GM10847 (cell line): ENCODE results near the gene FNIP2.

Experiments
- POLR2A ChIP-seq: IDR thresholded peaks from 2 replicates; pipeline ENCODE4 v1.6.1; 2011; ENCODE audit not compliant: insufficient read length; ENCODE audit errors: extremely low read depth

FNIP2 gene

DNA sequence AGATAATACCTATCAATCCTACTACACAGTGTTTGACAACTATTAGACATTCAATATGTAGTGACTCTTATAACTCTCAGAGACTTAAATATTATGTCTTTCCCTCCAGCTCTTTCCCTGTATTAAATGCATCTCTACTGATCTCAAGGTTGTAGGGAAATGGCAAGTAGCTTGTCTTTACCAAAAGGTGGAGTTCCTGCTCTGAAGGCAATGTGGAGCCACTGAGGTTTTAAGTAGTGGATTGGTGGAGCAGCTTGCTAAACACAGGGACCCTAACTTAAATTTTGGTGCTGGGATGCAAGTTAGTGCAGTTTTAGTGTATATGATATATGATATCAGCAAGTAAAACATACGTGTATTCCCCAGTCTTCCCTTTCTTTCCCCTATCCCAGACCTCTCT, 13.1 kb downstream of the FNIP2 start:
- TF ChIP-seq POLR2A = no peak

DNA sequence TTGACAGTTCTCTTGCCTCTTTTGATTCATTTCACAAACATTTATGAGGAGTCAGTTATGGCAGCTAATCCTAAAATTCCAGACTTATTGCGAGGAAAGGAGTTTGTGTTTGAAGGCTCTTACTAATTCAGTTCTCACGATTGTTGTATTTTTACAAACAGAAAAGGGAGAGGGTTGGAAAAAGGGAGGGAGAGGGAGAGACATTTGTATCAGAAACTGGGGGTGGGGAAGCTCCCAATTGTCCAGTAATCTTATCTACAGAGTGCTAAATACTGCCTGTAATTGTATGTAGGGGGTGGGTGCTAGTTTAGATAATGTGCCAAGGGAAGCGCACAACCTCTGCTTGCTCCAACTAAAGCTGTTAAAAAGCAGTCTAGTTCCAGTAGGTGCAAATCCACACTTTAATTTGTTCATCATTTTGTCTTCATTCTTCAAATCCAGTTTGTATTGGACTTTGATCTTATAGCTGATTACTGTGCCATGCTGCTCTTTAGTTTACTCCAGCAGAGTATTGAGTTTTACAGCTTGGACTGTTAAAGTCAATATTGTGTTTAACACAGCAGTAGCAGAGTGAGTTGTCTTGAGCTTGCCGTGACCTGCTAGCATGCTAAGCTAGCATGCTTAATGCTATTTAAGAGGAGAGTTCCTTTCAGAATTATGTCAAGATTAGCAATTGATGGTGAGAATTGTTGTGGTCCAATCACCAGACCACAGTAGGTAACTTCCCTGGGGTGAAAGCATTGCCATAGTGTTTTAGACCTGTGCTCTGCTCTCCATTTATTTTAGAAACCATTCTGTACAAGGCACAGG, 13.9 kb downstream of the FNIP2 start:
- TF ChIP-seq POLR2A = no peak

DNA sequence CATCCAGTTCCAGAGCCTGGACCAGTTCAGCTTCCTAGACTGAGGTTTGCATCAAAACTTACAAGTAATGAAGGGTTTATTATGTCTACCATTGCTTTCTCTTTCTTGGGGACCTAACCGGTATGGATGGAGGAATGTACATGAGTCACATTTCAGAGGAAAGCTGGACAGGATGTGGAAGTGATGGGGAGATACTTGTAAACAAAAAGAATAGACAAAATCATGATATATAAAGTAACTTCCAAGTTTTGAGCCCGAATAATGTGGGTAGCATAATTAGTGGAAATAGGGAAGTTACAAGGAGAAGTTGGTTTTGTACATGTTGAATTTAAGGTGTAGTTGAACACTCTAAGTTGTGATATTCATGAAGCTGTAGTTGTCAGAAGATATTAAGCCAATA, 15.0 kb downstream of the FNIP2 start:
- no peak for TF ChIP-seq POLR2A

DNA sequence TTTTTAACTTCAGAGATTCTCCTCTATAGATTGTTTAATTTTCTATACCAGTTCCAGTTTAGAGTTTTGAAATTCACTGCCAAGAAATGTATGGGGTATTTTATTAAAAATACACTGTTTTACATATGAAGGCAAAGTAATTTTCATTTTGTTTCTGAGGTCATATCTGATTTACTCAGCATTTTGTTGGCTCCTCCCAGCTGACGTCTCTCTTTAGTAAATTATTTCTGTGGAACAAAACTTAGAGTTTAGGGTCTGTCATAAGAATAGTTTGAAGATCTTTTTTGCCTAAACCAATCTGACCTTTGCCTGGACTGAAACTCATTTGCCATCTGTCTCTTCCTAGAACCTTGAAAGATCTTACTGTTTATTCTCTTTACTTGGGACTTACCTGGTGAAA, 16.9 kb downstream of the FNIP2 start:
- TF ChIP-seq POLR2A = no peak

DNA sequence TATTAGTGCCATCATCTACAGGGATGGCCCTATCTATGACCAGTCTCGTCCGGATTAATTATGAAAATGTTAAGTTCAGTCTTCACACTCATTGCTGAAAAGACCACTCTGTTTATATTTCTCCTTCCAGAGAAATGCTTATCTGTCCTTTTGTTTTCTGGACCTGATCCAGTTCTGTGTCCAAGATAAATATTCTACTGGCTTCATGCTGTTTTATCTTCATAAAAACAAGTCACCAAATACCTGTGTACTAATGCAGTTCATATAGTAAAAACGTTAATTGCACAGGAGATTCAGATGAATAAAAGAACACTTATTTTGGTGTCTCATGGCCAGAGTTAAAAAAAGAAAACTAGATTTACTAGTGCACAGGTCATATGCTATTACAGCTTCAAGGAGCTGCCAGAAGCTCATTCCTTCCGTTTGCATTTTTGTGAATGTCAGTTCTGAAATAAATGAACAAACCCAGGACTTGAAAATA, 17.3 kb downstream of the FNIP2 start:
- no peak for TF ChIP-seq POLR2A

DNA sequence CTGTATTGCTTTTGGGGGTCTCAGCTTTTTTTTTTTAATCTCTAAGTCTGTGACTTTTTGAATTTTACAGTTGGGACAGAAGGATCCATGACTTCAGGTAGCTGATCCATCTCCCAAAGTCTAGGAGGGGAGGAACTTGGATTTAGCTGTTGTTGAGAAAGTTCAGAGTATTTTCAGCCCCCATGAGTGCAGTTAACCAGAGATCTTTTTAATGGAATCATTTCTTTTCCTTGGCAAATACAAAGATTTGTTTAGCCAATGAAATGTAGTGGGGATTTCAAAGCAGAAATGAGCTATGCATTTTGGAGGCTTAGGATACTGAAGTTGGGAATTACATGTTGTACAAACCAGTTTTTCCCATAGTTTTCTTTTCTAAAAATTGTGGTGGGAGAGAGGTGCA, 18.1 kb downstream of the FNIP2 start:
- TF ChIP-seq POLR2A = no peak

DNA sequence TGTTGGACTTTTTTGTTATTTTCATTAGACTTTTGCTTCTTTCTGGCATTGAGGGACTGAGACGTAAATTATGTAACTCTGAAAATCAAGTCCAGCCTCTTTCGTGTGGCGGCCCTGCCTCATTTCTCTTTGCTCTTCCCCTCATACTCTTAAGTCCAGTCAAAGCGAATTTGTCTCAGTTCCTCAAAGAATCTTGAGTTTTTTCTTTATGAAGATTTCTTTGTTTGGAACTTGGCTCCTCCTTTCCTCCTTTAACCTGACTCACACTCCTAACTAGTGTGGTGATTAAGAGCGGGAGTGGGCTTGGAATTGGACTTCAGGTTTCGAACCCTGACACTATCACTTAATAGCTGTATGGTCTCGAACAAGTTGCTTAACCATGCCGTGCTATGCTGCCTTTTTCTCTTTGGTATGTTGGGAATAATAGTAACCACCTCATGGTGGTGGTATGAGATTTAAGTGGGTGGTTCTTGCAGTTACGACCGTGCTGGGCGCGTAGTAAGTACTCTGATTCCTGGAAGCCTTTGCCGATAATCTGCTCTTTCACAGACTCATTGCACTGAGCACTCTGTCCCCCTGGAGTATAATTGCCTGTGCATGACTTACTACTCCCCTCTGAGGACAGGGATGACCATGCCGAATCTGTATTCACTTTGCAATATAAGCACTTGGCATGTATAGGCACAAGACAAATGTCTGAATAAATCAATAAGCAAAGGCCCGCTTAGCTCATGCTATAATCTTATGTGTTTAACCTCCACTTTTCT, 19.1 kb downstream of the FNIP2 start:
- no peak for TF ChIP-seq POLR2A

DNA sequence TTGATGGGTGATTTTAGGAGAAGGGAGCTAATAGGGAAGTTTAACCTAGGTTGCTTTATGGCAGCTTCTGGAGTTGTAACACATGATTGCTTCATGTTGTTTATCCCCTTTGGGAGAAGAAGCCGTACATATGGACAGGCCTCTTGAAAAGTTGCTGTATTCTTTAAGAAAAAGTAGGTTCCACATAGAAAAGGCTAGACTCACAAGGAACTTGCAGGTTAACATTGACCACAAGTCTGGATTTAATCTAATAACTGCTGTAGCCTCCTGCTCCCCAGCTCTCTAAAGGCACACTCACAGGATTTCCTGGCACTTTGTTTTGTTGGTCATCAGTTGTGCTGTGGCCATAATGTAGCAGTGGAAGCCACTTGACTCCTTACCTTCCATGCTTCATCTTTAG, 19.7 kb downstream of the FNIP2 start:
- no peak for TF ChIP-seq POLR2A

DNA sequence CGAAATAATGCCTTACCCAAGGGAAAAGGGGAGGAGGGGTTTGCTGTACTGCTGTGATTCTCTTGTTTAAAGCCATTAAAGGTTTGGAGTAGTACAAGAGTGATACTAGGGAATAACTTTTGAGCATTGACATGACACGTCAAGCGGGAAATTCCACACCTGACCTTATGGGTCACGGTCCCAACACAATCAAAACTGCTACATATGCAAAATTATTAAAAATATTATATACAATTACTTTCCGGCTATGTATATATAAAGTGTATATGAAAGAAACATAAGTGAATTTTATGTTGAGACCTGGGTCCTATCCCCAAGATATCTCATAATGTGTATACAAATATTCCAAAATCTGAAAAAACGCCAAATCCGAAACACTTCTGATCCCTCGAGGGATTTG, 21.0 kb downstream of the FNIP2 start:
- TF ChIP-seq POLR2A = no peak

DNA sequence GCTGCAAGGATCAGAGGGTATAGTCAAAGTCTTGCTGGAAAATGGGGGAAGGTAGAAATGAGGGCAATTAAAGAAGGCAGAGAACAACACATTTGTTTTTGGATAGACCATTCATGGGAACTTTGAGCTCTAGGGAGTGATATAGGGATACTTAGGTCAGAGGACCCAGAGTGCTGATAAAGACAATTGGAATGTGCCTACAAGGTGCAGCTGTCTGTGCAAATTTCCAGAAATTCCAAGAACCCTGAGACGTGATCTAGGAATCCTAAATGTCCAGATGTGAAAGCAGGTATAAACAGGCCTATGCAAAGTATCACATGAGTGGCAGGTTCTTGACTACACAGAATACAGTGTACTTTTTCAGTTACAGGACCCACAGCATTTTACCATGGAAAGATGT, 24.2 kb downstream of the FNIP2 start:
- TF ChIP-seq POLR2A = no peak

DNA sequence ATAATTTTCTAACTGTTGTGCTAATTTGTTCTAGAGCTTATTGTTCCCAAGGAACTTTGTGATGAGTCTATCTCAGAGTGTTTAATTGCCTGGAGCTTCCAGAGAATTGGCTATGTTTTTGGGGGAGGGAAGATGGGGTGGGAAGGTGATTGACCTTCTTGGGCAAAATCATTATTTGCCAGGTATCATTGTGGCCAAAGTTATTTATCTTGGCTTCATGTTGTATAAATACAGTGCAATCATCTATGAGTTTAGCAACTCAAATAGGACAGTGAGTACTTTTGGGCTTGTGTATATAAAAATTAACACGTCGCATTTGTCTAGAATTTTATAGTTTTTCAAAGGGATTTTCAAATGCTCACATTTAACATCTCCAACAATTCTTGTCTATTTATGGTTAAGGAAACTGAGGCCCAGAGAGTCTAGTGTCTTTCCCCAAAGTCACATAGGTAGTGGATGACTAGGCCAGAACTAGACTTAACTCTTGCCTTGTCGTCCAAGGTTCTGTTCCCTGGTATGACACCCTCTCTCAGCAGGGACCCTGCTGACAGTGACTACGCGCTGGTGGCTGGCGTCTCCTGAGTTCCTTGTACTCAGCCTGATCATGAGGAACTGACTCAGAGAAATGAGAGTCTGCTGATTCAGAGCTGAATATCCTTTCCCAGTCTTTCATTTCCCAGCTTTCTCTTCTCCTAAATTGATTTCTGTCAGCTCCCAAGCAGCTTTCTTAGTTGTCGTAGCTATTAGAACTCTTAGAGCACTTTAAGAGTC, 27.7 kb downstream of the FNIP2 start:
- no peak for TF ChIP-seq POLR2A

DNA sequence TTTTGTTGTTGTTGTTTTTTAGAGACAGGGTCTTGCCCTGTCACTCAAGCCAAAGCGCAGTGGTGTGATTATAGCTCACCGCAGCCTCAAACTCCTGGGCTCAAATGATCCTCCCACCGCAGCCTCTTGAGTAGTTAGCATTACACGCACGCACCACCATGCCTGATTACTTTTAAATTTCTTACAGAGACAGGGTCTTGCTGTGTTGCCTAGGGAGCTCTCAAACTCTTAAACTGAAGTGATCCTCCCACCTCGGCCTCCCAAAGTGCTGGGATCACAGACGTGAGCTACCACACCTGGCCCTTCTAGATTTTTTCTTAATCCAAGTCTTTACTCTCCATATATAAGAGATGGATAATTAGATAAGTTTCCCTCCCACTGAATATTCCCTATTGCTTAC, 29.2 kb downstream of the FNIP2 start:
- no peak for TF ChIP-seq POLR2A

DNA sequence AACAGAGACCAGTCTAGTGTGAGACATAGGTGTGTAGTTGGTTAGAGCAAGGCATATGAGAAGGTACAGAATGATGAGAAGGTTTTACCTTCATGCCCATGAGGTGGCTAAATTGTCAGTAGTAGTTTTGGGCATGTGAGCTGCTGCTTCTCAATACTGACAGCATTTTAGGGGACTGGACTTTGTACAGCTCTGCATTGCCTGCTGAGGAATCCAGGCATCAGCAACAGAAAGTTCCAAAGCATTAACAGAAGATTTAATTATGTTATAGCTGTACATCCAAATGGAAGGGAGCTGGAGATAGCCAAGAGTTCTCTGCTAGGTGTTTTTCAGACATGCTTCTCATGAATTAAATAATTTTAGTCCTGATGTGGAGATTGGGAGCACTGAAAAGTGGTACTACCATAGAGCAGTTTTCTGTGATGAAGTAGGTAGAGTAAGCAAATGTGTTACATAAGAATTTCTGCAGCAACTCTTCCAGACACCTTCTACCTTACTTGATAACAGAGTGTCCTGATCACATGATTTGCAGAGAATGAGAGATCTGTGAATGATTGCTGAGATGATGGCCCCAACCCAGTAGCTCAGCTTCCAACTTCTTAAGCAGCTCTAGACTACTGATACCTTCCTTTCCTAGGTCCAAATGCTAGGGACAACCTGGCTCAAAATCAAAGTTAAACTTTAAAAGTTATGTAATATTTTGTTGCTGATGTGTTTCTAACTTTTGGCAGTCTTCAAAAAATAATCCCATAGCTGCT, 30.4 kb downstream of the FNIP2 start:
- no peak for TF ChIP-seq POLR2A

DNA sequence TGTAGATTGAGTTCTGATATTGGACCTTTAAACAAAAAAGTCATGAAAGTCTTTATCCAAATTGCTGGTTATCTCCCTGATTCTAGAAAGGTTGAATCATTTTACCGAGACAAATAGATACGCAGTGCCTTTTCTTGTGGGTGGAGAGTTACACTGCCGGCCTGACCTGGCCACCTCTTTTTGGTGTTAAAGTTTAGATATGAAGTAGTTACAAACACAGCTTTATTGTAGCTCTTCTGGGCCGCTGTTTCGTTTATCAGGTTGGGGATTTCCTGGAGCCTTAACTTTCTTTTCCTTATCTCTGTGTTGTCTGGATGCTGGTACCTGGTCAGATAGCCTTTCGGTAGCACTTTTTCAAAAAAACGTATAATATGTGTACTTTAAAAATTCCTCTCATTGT, 31.0 kb downstream of the FNIP2 start:
- no peak for TF ChIP-seq POLR2A

DNA sequence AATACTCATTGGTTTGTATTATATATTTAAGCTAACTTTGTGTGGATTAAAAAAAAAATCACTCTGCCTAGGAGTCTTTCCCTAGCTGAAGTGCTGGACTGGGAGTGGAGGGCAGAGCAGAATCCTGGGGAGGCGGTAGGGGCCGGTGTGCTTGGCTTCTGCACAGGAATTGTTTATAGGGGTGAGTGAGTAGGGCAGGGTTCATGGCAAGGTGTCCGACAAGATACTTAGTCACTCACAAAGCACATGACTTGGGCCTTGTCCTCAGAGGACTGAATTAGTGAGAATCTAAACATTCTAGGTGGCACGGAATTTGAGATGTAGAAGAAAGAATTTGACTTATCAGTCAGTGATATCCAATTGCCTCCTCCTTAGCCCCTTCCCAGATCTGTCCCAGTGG, 32.2 kb downstream of the FNIP2 start:
- no peak for TF ChIP-seq POLR2A
